Endothelial cell of umbilical vein (primary cell): ENCODE measurements around the gene P2RY8. TPM values are rescaled to one million over a fixed set of nuclear protein-coding genes. Genes with fewer than 3 reads are reported as not detected.

Source experiments
- BruUV-seq: library from RNA; stranded (reverse); fragments of 400-500 nt; replicated peaks from 2 replicates; lab custom pipeline; 2021; lab: Mats Ljungman, UMichigan
- CTCF ChIA-PET: fragments of 300-600, 350-600 bp; sonication (Branson Sonifier 250); formaldehyde crosslinking; loops from one replicate; lab custom pipeline; 2021; ENCODE audit warnings: antibody characterized with exemption, inconsistent platforms; lab: Charles Lee
- POLR2A ChIA-PET: fragments of 300-600, 350-600 bp; sonication (Branson Sonifier 250); formaldehyde crosslinking; loops from one replicate; lab custom pipeline; 2021; ENCODE audit warnings: antibody characterized with exemption, inconsistent platforms; lab: Charles Lee
- DNase-seq: peaks from one replicate; pipeline ENCODE4 v3.0.0-alpha.2; 2011; ENCODE audit warnings: low read depth, low spot score
- FAIRE-seq: peaks from 2 replicates; lab custom pipeline; 2011; peaks lifted over from hg19 to GRCh38; lab: Jason Lieb, UNC
- H2AFZ ChIP-seq: 2 replicates; pipeline ENCODE4 v1.6.0; 2012; ENCODE audit warnings: low read depth, low read length, control low read depth, inconsistent platforms
- H3K27ac ChIP-seq: 2 replicates; pipeline ENCODE4 v1.5.1; 2011; ENCODE audit warnings: low read depth, mild to moderate bottlenecking, control low read depth, low read length, moderate library complexity; ENCODE audit not compliant: insufficient read depth
- H3K27me3 ChIP-seq, 2 experiments: 2 replicates each; pipeline versions ENCODE4 v1.6.0 to v1.6.1; 2011; ENCODE audit warnings: low read length in 2 of 2, mixed read lengths in 1 of 2; ENCODE audit not compliant: control insufficient read depth in 2 of 2, insufficient read depth in 2 of 2
- H3K36me3 ChIP-seq, 2 experiments: 2 replicates in 1 of 2; 3 replicates in 1 of 2; pipeline ENCODE4 v1.5.1; 2011; ENCODE audit warnings: low read length in 2 of 2, mild to moderate bottlenecking in 1 of 2, moderate library complexity in 1 of 2; ENCODE audit not compliant: control insufficient read depth in 2 of 2, insufficient read depth in 2 of 2; ENCODE audit errors: extremely low read depth in 1 of 2
- H3K4me1 ChIP-seq: 3 replicates; pipeline ENCODE4 v1.5.1; 2011; ENCODE audit warnings: mild to moderate bottlenecking, low read length; ENCODE audit not compliant: control insufficient read depth, insufficient read depth; ENCODE audit errors: extremely low read depth
- H3K4me2 ChIP-seq: 2 replicates; pipeline ENCODE4 v1.6.1; 2011; ENCODE audit warnings: low read length, control low read depth, mixed read lengths; ENCODE audit not compliant: insufficient read depth
- H3K4me3 ChIP-seq, 3 experiments: fragments of 200-600 bp in 1 of 3; sonication (generic), shearing (Covaris generic) in 1 of 3; replicated peaks in 1 of 3; 2 replicates each; pipeline ENCODE4 v1.5.1; 2011 to 2016; ENCODE audit warnings: control low read depth in 3 of 3, low read length in 3 of 3, mild to moderate bottlenecking in 2 of 3, inconsistent platforms in 1 of 3, low read depth in 1 of 3, moderate library complexity in 1 of 3; ENCODE audit not compliant: insufficient read depth in 1 of 3
- H3K79me2 ChIP-seq: 2 replicates; pipeline ENCODE4 v1.6.0; 2012; ENCODE audit warnings: low read length, inconsistent platforms; ENCODE audit not compliant: control insufficient read depth, insufficient read depth
- H3K9ac ChIP-seq: replicated peaks from 2 replicates; pipeline ENCODE3; 2011; ENCODE audit warnings: low read length, control low read depth; ENCODE audit not compliant: insufficient read depth; ENCODE audit errors: extremely low read depth
- H3K9me1 ChIP-seq: replicated peaks from 3 replicates; pipeline ENCODE4 v1.6.0; 2011; ENCODE audit warnings: mild to moderate bottlenecking, low read length; ENCODE audit not compliant: control insufficient read depth, insufficient read depth; ENCODE audit errors: extremely low read depth
- H3K9me3 ChIP-seq: replicated peaks from 2 replicates; pipeline ENCODE4 v1.5.1; 2012; ENCODE audit warnings: low read length, inconsistent platforms; ENCODE audit not compliant: control insufficient read depth, insufficient read depth
- H4K20me1 ChIP-seq: replicated peaks from 2 replicates; pipeline ENCODE3; 2011; ENCODE audit warnings: mild to moderate bottlenecking, low read length; ENCODE audit not compliant: control insufficient read depth, insufficient read depth; ENCODE audit errors: extremely low read depth
- EZH2 ChIP-seq: IDR thresholded peaks from 2 replicates; pipeline ENCODE4 v1.6.1; 2012; ENCODE audit warnings: borderline replicate concordance, low read depth, mild to moderate bottlenecking, moderate library complexity, low read length, inconsistent platforms; ENCODE audit not compliant: severe bottlenecking
- FOS ChIP-seq: IDR thresholded peaks from 2 replicates; pipeline ENCODE4 v1.6.1; 2011; ENCODE audit warnings: mild to moderate bottlenecking, low read length, moderate library complexity, borderline replicate concordance; ENCODE audit not compliant: insufficient read depth
- GATA2 ChIP-seq: IDR thresholded peaks from 2 replicates; pipeline ENCODE4 v1.7.0; 2011; ENCODE audit warnings: low read depth, mild to moderate bottlenecking, moderate library complexity, mixed read lengths, low read length; ENCODE audit not compliant: insufficient read length, insufficient read depth
- JUN ChIP-seq: IDR thresholded peaks from 2 replicates; pipeline ENCODE4 v1.6.1; 2011; ENCODE audit warnings: borderline replicate concordance, low read depth; ENCODE audit not compliant: insufficient read length, insufficient read depth
- POLR2A ChIP-seq: IDR thresholded peaks from 2 replicates; pipeline ENCODE4 v1.6.1; 2012; ENCODE audit warnings: low read depth, mild to moderate bottlenecking, control low read depth, low read length
- dilution Hi-C: fragments of 300-500 bp; cut with MboI; formaldehyde crosslinking; loops from one replicate; pipeline ENCODE4 v1.15.0; 2019; ENCODE audit warnings: low sequenced_read_pairs; ENCODE audit not compliant: extremely low pct_ligation_motif_present
- intact Hi-C: fragments of 100-400 bp; cut with micrococcal nuclease; formaldehyde crosslinking; loops from one replicate; pipeline ENCODE4 v1.10.0; 2022
- polyA plus RNA-seq, 4 experiments: library from polyadenylated mRNA; depleted of rRNA in 3 of 4; stranded (reverse) in 3 of 4; unstranded in 1 of 4; fragments of >200 nt; gene quantifications; 2 replicates each; pipeline versions ENCODE4 v1.2.1 to v1.2.3, GENCODE V29; 2011 to 2012; ENCODE audit warnings: missing spikeins in 1 of 4
- total RNA-seq: library from RNA; stranded (reverse); gene quantifications from 2 replicates; pipeline ENCODE4 v1.2.3, GENCODE V29; 2021
- TF ChIP-seq, protein P1 (sequence below): IDR thresholded peaks from 2 replicates; pipeline ENCODE4 v1.6.1; 2011; ENCODE audit not compliant: insufficient read depth, insufficient read length
- TF ChIP-seq, protein P2 (sequence below), 2 donors: IDR thresholded peaks; 1 replicate in 1 of 2; 2 replicates in 1 of 2; pipeline ENCODE4 v1.5.1; 2011; ENCODE audit warnings: low read length in 2 of 2, mild to moderate bottlenecking in 2 of 2, moderate library complexity in 2 of 2, control low read depth in 1 of 2, inconsistent platforms in 1 of 2, low read depth in 1 of 2; ENCODE audit not compliant: insufficient read depth in 1 of 2; ENCODE audit errors: extremely low read depth in 1 of 2

The P2RY8 gene
- total and polyA plus RNA-seq, 2 donors (not counting 3 experiments of a cell fraction or from before 2014, with no cell fraction given): not detected

DNA sequence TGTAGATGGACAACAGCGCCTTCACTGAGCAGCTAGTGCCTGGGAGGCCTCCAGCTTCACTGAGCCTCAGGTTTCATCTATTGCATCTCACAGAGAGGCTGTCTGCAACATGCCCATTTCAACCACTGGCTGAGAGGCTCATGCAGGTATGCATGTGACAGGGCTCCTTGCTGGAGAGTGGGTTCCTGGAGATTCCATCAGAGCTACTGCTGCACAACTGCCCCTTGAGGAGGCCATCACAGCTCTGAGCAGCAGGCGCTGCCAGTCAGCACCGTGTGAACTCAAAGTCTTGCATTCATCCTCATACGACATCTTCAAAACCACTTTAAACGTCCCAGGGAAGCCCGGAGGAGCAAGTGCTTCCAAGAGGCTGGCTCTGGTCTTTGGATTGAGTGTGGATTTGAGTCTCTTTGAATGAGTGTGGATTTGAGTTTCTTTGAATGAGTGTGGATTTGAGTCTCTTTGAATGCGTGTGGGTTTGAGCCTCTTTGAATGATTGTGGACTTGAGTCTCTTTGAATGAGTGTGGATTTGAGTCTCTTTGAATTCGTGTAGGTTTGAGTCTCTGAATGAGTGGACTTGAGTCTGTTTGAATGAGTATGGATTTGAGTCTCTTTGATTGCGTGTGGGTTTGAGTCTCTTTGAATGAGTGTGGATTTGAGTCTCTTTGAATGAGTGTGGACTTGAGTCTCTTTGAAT is 8.7 kb downstream of the P2RY8 start:
- intact Hi-C loops (no loop called here), dilution Hi-C loops (no loop called here)
- ChIA-PET CTCF (no interaction called here), POLR2A (no interaction called here)
- H4K20me1 ChIP-seq: no peaks in the 10 kb centered on the region
- H3K9me1 ChIP-seq: no peaks in the 10 kb centered on the region
- H3K4me3 ChIP-seq: no peak overlapping the region
- no peak overlapping the region for H3K9ac ChIP-seq
- FAIRE-seq (no peak), DNase-seq (no peak)
- H3K27me3 ChIP-seq: no peaks in the 10 kb centered on the region
- H2AFZ ChIP-seq: no peak overlapping the region
- no TSS peak for BruUV-seq
- H3K4me2 ChIP-seq: no peak overlapping the region
- peaks cover 2% of the 10 kb centered on the region for H3K9me3 ChIP-seq
- H3K4me1 ChIP-seq: no peaks in the 10 kb centered on the region
- TF ChIP-seq POLR2A (no peak), FOS (no peak), EZH2 (no peak), GATA2 (no peak), JUN (no peak)
- TF ChIP-seq, protein P1, sequence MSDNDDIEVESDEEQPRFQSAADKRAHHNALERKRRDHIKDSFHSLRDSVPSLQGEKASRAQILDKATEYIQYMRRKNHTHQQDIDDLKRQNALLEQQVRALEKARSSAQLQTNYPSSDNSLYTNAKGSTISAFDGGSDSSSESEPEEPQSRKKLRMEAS: no peak
- TF ChIP-seq, protein P2, sequence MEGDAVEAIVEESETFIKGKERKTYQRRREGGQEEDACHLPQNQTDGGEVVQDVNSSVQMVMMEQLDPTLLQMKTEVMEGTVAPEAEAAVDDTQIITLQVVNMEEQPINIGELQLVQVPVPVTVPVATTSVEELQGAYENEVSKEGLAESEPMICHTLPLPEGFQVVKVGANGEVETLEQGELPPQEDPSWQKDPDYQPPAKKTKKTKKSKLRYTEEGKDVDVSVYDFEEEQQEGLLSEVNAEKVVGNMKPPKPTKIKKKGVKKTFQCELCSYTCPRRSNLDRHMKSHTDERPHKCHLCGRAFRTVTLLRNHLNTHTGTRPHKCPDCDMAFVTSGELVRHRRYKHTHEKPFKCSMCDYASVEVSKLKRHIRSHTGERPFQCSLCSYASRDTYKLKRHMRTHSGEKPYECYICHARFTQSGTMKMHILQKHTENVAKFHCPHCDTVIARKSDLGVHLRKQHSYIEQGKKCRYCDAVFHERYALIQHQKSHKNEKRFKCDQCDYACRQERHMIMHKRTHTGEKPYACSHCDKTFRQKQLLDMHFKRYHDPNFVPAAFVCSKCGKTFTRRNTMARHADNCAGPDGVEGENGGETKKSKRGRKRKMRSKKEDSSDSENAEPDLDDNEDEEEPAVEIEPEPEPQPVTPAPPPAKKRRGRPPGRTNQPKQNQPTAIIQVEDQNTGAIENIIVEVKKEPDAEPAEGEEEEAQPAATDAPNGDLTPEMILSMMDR (IDR thresholded peaks at IDR 0.05; ENCODE audit: extremely low read depth in 1 of 2, insufficient read depth in 1 of 2, low read depth in 1 of 2, low read length in 2 of 2): no peak
- H3K27ac ChIP-seq: no peak overlapping the region
- H3K36me3 ChIP-seq: no peaks in the 10 kb centered on the region
- H3K79me2 ChIP-seq: no peaks in the 10 kb centered on the region
